ENCODE measurements around the gene PLEKHN1.

The PLEKHN1 gene

GRCh38 chr1:966135-966703 lies at the start of gene PLEKHN1:
PLEKHN1 (plus strand) TSS chr1:966482; CDS start chr1:966532, 50 bp downstream.
- peak; percentile 45 for DNase-seq

- DNase-seq: no peak
These were observed 49.2 kb upstream of the PLEKHN1 start for GRCh38 chr1:917076-917459.

- DNase-seq: no peak
These were observed 48.7 kb upstream of the PLEKHN1 start for GRCh38 chr1:917466-918091.

GRCh38 chr1:918353-918752 lies 47.9 kb upstream of the PLEKHN1 start:
- no peak for DNase-seq

GRCh38 chr1:918843-919242 lies 47.4 kb upstream of the PLEKHN1 start:
- no peak for DNase-seq

- DNase-seq: no peak
These were observed 46.9 kb upstream of the PLEKHN1 start for GRCh38 chr1:919271-919872.

GRCh38 chr1:920010-920409 lies 46.3 kb upstream of the PLEKHN1 start:
- DNase-seq: no peak

GRCh38 chr1:920521-920920 lies 45.8 kb upstream of the PLEKHN1 start:
- no peak for DNase-seq

GRCh38 chr1:921011-921837 lies 45.1 kb upstream of the PLEKHN1 start:
- DNase-seq: peak; percentile 38

- DNase-seq: peak; percentile 38
These were observed 42.9 kb upstream of the PLEKHN1 start, which contains the start of gene SAMD11 for GRCh38 chr1:923131-923990. SAMD11 (plus strand) TSS chr1:923923; CDS start chr1:924432, 509 bp downstream.

- no peak for DNase-seq
These were observed 42.2 kb upstream of the PLEKHN1 start for GRCh38 chr1:923991-924655.

GRCh38 chr1:924656-925560 lies 41.4 kb upstream of the PLEKHN1 start:
- DNase-seq: no peak

GRCh38 chr1:925561-926421 lies 40.5 kb upstream of the PLEKHN1 start:
- DNase-seq: no peak

- no peak for DNase-seq
These were observed 39.0 kb upstream of the PLEKHN1 start for GRCh38 chr1:927234-927633.

GRCh38 chr1:927748-928147 lies 38.5 kb upstream of the PLEKHN1 start:
- DNase-seq: no peak

- no peak for DNase-seq
These were observed 37.2 kb upstream of the PLEKHN1 start for GRCh38 chr1:928825-929661.

GRCh38 chr1:929712-930632 lies 36.3 kb upstream of the PLEKHN1 start:
- DNase-seq: no peak

- DNase-seq: no peak
These were observed 35.6 kb upstream of the PLEKHN1 start for GRCh38 chr1:930633-931138.

All from activated CD4-positive, alpha-beta T cell treated with anti-CD3 and anti-CD28 coated beads, Interleukin-10, Interleukin-2, amounts not matched to agents 100 ng/mL and 50 ng/mL, durations not matched to agents 16 hours and 8 hours (primary cell).